Nephron (organoid): ENCODE data around the gene EEF1AKMT4.
A peak's percentile ranks its signal among the peaks of the same experiment; 100 is the strongest.

Experiments used
- H3K27ac Mint-ChIP-seq, 3 experiments: 2 replicates each; pipeline ENCODE4 v1.8.0; 2020; ENCODE audit warnings: mixed read lengths in 3 of 3, mild to moderate bottlenecking in 2 of 3, moderate library complexity in 1 of 3
- H3K27me3 Mint-ChIP-seq: 2 replicates; pipeline ENCODE4 v1.8.0; 2021; ENCODE audit warnings: low read depth, mild to moderate bottlenecking, moderate library complexity, mixed read lengths
- H3K36me3 Mint-ChIP-seq: 2 replicates; pipeline ENCODE4 v1.8.0; 2020; ENCODE audit warnings: low read depth, mixed read lengths
- H3K4me1 Mint-ChIP-seq: 2 replicates; pipeline ENCODE4 v1.8.0; 2020; ENCODE audit warnings: mixed read lengths
- H3K4me3 Mint-ChIP-seq, 3 experiments: 2 replicates each; pipeline ENCODE4 v1.8.0; 2020; ENCODE audit warnings: mild to moderate bottlenecking in 3 of 3, mixed read lengths in 3 of 3, moderate library complexity in 2 of 3
- H3K9me3 Mint-ChIP-seq: 2 replicates; pipeline ENCODE4 v1.8.0; 2020; ENCODE audit warnings: mixed read lengths
- CTCF ChIP-seq, 3 experiments: fragments of 200-600 bp; sonication (generic); IDR thresholded peaks; one replicate each; pipeline ENCODE4 v1.5.0; 2021; ENCODE audit warnings: antibody characterized with exemption in 3 of 3; ENCODE audit not compliant: unreplicated experiment in 3 of 3

EEF1AKMT4 gene

GRCh38 chr3:184300378-184300720 lies 50.9 kb downstream of the EEF1AKMT4 start:
- H3K9me3 Mint-ChIP-seq, result no peaks in the 10 kb centered on the region
- TF ChIP-seq CTCF (IDR thresholded peaks at IDR 0.05; ENCODE audit: unreplicated experiment in 3 of 3), result no peak
- peak overlapping the region in 2 of 3 experiments; percentile 67 to 92 for H3K27ac Mint-ChIP-seq
- H3K36me3 Mint-ChIP-seq, result peaks cover 47% of the 10 kb centered on the region
- peaks cover 7% of the 10 kb centered on the region for H3K27me3 Mint-ChIP-seq
- peaks cover 14% of the 10 kb centered on the region for H3K4me1 Mint-ChIP-seq
- H3K4me3 Mint-ChIP-seq, result peak overlapping the region; percentile 99

GRCh38 chr3:184305577-184305976 lies 56.1 kb downstream of the EEF1AKMT4 start:
- Mint-ChIP-seq H3K27ac (no peak overlapping the region), H3K27me3 (no peaks in the 10 kb centered on the region), H3K4me1 (peaks cover 3% of the 10 kb centered on the region), H3K4me3 (no peak overlapping the region), H3K36me3 (peaks cover 85% of the 10 kb centered on the region), H3K9me3 (no peaks in the 10 kb centered on the region)
- TF ChIP-seq CTCF (IDR thresholded peaks at IDR 0.05; ENCODE audit: unreplicated experiment in 3 of 3), result peak; percentile 29 to 47 (median 35)

DNA sequence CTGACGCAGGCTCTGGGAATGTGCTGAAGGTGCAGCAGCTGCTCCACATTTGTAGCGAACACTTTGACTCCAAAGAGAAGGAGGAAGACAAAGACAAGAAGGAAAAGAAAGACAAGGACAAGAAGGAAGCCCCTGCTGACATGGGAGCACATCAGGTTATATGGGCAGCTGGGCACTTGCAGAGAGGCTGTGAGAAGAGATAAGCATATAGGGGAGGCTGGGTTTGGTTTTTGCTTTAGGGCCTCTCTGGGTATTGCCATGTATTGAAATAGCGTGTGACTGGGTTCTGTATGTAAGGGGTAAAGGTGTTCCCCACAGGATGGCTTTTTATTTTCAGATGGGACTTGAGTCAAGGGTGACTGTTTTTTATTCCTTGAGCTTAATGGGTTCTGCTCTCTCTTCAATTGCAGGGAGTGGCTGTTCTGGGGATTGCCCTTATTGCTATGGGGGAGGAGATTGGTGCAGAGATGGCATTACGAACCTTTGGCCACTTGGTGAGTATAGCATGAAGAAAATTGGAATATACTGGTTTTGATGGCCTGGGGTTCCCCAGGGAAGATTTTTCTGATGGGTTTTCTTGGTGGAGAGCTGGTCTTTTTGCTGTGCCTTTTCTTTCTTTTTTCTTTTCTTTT lies 57.0 kb downstream of the EEF1AKMT4 start:
- Mint-ChIP-seq H3K4me1 (no peaks in the 10 kb centered on the region), H3K36me3 (peaks cover 80% of the 10 kb centered on the region), H3K27me3 (no peaks in the 10 kb centered on the region), H3K4me3 (no peak overlapping the region), H3K9me3 (no peaks in the 10 kb centered on the region), H3K27ac (no peak overlapping the region)
- TF ChIP-seq CTCF (IDR thresholded peaks at IDR 0.05; ENCODE audit: unreplicated experiment in 3 of 3), result no peak

- no peaks in the 10 kb centered on the region for H3K9me3 Mint-ChIP-seq
- no peak overlapping the region for H3K4me3 Mint-ChIP-seq
- no peak overlapping the region for H3K27ac Mint-ChIP-seq
- no peak for TF ChIP-seq CTCF (IDR thresholded peaks at IDR 0.05; ENCODE audit: unreplicated experiment in 3 of 3)
- no peaks in the 10 kb centered on the region for H3K4me1 Mint-ChIP-seq
- peaks cover 65% of the 10 kb centered on the region for H3K36me3 Mint-ChIP-seq
- H3K27me3 Mint-ChIP-seq, result no peaks in the 10 kb centered on the region
These were observed 58.4 kb downstream of the EEF1AKMT4 start for GRCh38 chr3:184307915-184308314.
